GM18498 (cell line): ENCODE results near the gene PPHLN1.
"Not testable (repeated sequence)": the region's sequence is repeated elsewhere in the genome, so short reads cannot be mapped to it uniquely, and the experiment has no call there.

Experiments
- ATAC-seq: cut with Tn5 transposase; IDR thresholded peaks from one replicate; pipeline ENCODE4 v1.9.1; 2021; ENCODE audit warnings: mild to moderate bottlenecking, moderate library complexity; ENCODE audit not compliant: unreplicated experiment

The PPHLN1 gene

DNA sequence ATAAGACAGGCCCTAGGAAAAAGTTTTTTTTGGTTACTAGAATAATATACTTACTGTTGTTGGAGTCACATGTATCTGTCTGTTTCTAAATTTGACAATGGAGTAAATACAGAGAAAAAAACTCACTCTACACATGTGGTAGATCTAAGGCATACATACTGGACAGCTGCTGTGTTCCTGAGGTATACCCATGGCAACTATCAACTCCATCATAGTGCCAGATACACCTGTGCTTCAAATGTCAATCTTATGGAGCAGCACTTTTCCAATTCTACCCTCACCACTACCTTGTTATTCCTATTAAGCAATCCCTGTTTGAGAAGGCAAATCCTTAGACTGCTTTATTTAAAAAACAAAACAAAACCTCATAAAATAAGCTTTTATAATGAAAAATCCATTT, 3.4 kb upstream of the PPHLN1 start:
- no peak for ATAC-seq

DNA sequence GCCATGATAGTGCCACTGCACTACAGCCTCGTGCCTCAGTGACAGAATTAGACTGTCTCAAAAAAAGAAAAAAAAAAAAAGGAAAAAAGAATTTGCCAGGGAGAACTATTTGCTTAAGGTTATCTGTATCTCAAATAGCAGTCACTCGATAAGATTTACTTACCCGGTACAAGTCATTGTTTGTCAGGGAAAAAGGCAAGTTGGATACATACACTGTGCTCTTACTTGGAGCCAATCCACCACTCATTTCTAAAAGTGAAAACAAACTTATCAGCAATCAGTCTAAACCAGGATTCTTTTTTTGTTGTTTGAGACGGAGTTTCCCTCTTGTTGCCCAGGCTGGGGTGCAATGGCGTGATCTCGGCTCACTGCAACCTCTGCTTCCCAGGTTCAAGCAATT, 2.1 kb upstream of the PPHLN1 start:
- no peak for ATAC-seq

DNA sequence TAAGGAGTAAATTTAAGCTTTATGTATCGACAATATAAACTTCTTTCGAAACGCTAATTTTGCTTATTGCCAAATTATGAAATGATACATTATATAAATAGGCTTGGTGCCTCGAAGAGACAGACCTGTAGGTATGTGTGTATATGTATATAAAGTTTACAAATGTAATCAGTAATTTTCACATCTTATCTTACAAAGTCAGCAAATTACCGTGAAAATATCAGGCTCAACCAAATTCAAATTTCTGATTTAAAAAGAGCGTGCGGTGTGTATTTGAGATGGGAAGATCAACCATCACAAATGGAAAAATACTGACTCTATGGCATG, 678 bp upstream of the PPHLN1 start:
- no peak for ATAC-seq

DNA sequence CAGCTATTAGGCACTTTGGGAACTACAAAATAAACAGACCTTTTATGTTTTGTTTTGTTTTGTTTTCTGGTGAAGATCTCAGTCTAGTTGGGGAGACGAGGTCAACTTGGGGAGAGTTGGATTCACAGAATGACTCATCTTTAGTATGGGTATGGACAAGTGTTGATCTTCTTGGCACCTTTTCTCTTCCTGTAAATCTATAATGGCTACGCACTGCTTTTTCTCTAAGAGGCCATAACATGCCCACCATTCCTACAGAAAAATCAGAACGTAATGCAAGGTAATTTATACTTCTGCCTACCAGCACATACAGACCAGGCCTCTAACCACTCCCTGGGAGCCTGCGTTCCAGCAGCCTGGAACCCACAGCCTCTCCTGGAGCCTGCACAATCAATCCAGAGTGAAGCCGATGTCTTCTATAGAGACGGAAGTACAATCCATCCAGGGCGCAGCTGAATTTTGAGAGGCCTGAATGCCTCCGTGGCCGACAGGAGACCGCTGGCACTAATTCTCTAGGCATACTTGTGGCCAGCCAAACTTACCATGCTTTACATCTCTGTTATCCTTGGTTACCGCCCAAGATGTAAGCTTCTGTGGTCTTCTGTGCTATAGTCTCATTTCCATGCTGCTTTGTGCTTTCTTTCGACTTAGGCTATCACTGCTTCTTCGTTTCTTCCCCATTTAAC, 717 bp downstream of the PPHLN1 start:
- peak; percentile 25 for ATAC-seq

DNA sequence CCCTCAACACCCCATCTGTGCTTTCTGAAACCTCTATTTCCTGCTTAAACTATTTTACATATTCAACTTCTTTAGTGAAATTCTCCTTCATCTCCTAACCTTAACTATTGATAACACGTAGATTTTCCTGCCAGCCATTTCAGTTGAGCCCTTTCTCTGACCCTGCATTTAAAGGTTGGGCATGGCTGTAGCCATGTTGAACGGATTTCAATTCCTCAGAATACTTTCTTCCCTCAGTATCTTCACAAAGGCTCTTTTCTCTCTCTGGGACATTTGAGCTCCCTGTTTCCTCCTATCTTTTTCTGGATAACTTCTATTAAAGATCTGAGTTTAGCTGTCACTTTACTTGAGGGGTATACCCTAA, 1.2 kb downstream of the PPHLN1 start:
- ATAC-seq: no peak

DNA sequence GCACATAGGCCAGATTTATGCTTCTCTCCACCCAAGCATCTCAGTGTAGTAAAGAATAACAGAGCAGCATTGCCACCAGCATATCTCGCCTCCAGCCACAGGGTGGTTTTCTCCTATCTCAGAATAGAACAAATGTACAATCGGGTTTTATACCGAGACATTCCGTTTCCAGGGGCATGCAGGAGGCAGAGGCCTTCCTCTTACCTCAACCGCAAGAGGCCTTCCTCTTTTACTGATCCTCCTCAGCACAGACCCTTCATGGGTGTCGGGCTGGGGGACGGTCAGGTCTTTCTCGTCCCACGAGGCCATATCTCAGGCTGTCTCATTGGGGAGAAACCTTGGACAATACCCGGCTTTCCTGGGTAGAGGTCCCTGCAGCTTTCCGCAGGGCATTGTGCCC, 4.1 kb downstream of the PPHLN1 start:
- not testable (repeated sequence) for ATAC-seq

DNA sequence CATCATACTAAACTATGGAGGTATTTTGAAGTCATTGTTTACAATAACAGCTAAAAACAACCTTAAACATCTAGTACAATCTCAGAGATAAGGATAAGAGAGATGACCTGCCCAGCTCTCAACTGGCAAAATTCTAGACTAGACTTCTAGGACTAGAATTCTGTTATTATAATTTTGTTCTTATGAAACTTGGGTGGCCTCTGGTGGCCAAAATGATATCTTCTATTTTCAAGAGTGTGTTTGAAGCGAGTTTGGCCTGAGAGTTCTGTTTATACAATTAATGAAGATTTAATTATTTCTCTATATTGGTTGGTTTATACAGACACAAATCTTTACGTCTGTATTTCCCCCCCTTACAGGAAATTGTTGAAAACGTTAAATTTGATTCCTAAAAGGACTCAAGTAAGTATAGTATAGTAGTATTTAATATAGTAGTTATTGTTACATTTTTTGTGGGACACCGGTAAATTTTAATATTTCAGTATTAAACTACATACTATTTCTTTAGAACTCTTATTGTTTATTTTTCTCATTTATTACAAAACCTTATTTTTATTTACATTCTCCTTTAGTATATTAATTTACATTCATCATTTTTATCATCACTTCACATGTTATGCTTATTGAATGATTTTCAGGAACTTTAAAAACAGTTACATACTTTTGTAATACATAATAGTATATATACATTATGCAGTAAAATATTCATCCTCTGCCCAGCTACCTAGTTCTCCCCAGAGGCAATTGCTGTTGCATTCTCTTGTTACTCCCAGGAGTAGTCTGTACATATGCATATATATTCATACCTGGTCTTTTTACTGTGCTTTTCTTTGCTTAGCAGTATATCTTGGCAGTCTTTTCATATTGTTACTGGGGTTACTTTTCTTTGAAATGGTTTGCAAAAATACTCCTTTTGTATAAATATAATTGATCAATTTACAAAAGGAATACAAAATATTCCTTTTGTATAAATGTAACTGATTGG, 6.6 kb downstream of the PPHLN1 start:
- peak; percentile 79 for ATAC-seq

DNA sequence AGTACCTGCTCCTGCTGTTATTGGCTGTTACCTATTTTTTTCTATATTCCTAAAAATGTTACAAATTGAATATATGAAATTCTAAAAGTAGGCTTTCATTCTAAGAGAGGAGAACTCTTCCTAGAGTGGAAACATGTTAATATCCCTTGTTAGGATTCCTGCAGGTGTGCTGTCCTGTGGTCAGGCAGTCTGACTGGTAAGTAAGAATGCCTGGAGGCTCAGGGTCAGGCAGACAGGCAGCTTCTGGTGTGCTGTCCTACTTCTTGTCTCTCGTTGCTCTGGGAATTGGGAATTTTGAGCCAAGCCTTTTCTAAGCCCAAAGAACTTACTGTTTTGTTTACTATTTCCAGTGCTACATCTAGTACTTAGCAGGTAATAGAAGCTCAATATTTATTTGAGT, 10.3 kb downstream of the PPHLN1 start:
- no peak for ATAC-seq

DNA sequence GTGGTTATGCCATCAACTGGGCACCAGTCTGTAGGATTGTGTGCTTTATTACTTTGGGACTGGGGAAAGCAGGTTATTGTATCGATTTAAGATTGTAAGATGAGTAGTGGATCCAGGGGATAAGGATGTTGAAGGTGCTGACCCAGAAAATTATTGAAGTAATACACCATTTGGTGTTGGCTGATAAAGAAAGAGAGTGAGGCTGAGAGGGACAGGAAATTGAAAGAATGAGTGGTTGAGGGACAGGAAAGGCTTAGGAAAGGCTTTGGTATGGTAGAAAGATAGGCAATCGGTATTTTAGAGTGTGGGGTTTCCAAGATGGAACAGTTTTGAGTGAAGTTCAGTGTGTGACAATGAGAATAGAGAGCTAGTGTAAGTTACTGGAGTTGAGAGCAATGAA, 12.3 kb downstream of the PPHLN1 start:
- ATAC-seq: no peak

DNA sequence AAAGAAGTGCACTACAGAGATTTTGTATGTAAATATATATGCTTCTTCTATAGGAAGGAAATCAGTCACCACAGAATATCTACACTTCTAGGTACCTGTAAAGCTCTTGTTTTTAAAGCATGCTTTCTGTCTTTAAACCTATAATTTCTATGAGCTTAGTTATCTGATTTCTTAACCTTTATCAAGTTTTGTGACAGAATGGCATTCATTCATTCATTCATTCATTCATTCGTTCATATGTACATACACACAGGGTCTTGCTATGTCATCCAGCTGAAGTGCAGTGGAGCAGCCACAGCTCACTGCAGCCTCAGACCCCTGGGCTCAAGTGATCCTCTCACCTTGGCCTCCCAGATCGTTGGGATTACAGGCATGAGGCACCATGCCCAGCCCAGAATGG, 16.1 kb downstream of the PPHLN1 start:
- ATAC-seq: no peak

DNA sequence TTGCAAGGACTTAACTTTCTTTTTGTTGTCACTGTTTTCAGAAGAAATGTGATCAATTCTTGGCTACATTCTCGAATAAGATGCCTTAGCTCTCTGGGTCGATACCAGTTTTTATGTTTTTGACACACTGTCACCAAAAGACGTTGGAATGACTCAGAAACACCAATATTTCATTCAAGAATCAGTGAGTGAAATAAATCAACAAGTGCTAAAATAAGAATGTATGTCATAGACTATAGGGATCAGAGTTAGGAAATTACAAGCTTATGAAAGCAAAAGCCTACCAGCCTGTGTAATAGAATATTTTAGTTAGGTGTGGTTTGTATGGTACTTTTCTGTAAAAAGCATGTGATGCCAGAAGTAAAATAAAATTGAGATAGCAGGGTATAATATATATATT, 17.8 kb downstream of the PPHLN1 start:
- ATAC-seq: no peak

DNA sequence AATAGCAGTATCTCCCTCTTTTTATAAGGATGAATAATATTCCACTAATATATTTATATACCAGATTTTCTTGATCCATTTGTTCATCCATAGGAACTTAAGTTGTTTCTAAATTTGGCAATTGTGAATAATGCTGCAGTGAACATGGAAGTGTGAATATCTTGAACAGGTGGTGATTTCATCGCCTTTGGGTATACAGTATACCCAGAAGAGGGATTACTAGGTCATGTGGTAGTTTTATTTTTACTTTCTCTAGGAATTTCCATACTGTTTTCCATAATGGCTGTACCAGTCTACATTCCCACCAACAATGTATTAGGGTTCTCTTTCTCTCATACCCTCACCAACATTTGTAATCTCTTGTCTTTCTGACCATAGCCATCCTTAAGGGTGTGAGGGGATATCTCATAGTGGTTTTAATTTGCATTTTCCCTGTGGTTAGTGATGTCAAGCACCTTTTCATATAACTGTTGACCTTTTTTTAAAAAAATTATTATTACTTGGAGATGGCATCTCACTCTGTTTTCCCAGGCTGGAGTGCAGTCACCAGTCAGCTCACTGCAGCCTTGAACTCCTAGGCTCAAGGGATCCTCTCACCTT, 20.5 kb downstream of the PPHLN1 start:
- no peak for ATAC-seq

DNA sequence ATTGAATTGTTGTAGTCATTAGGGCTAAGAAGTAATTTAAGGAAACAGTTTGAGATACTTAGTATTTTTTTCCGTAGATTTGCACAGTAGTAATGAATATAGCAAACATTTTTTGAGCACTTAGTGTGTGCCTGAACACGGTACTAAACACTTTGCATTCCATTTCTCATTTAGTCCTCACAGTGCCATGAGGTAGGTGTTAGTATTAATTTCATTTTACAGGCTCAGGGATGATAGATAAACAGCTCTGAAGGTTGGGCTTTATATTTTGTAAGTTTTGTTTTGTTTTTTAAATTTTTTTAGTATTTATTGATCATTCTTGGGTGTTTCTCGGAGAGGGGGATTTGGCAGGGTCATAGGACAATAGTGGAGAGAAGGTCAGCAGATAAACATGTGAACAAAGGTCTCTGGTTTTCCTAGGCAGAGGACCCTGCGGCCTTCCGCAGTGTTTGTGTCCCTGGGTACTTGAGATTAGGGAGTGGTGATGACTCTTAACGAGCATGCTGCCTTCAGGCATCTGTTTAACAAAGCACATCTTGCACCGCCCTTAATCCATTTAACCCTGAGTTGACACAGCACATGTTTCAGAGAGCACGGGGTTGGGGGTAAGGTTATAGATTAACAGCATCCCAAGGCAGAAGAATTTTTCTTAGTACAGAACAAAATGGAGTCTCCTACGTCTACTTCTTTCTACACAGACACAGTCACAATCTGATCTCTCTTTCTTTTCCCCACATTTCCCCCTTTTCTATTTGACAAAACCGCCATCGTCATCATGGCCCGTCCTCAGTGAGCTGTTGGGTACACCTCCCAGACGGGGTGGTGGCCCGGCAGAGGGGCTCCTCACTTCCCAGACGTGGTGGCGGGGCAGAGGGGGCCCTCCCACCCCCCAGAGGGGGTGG, 23.4 kb downstream of the PPHLN1 start:
- not testable (repeated sequence) for ATAC-seq

DNA sequence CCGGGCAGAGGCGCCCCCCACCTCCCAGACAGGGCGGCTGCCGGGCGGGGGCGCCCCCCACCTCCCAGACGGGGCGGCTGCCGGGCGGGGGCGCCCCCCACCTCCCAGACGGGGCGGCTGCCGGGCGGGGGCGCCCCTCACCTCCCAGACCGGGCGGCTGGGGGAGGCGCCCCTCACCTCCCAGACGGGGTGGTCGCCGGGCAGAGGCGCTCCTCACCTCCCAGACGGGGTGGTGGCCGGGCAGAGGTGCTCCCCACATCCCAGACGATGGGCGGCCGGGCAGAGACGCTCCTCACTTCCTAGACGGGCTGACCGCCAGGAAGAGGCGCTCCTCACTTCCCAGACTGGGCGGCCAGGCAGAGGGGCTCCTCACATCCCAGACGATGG, 24.0 kb downstream of the PPHLN1 start:
- not testable (repeated sequence) for ATAC-seq

DNA sequence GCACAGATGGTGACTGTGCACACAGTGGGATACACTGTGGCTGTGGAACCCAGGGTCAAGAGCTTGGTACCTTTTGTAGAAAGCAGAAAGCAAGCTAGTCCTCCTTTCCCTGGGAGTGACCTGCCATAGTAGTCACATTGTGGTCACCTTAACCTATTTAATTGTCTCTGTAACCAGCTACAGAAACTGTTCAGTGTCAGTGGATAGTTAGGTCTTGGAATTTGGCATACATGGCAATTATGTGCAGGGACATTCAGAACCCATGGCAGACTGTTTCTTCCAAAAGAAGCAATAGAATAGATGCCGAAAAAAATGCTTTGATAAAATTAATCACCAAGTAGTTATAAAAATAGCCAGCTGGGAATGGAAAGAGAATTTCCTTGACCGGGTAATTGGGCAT, 30.4 kb downstream of the PPHLN1 start:
- no peak for ATAC-seq

DNA sequence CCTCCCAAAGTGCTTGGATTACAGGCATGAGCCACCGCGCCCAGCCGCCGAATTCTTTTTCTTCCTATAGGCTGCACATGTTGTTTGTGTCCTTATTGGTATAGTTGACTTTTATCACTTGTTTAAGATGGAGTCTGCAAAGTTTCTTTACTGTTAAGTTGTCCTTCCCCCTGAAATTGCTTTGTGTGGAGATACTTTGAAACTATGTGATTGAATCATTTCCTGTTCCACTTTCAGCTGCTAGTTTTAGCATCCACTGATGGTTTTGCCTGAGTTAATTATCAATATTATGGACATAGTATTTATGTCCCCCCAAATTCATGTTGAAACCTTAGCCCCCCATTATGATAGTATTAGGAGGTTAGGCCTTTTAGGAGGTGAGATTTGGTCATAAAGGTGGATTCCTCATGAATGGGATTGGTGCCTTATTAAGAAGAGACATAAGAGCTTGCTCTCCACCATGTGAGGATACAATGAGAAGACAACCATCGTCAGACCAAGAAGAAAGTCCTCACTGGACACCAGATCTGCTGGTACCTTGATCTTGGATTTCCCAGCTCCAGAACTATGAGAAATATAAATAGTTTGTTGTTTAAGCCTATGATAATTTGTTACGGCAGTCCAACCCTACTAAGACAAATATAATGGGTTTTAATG, 34.9 kb downstream of the PPHLN1 start:
- peak; percentile 76 for ATAC-seq

DNA sequence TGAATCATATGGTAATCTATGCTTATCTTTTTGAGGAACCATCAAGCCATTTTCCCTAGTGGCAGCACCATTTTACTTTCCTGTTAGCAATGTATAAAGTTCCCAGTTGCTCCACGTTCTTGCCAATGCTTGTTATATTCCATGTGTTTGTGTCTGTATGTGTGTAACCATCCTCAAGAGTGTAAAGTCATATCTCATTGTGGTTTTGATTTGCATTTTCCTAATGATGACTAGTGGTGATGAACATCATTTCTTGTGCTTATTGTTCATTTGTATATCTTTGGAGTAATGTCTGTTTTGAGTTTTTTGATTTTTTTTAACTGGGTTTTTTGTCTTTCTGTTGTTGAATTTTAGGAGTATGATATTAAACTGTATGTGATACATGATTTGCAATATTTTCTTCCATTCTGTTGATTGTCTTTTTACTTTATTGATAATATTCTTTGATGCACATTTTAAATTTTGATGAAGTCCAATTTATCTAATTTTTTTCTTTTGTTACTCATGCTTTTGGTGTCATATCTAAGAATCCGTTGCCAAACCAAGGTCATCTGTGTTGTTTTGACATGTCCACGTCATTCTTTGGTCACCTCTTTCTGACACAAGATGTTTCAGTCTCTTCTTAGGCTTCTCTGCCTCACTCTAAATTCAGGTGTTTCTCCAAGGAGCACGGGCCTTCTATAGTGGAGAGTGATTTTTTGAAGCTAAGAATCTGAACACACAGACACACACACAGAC, 36.1 kb downstream of the PPHLN1 start:
- ATAC-seq: no peak

DNA sequence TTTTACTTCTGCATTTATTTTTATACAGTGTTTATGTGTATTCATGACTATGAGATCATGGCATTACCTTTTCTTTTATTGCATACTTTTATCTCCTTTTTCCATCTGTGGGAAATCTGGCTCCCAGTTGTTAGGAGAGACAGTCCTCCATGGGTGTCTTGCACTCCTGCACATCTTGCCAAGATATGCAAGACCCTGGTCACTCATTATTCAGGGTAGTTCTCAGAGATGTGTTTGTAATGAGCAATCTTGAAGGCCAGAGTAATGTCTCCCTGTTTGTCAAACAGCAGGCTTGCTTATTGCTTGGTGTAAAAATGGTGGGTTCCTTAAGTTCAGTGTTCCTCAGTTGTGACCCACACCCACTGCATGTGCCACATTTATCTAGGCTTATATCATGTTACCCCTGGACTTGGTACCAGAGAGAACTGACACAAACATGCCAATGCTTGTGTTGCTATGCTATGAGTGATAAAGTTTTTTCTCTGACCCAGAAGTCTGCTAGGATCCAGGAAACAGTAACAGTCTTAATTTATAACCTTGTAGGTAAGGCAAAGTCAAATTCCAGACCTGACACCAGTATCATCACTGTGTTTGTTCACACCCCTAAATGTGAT, 36.8 kb downstream of the PPHLN1 start:
- no peak for ATAC-seq

DNA sequence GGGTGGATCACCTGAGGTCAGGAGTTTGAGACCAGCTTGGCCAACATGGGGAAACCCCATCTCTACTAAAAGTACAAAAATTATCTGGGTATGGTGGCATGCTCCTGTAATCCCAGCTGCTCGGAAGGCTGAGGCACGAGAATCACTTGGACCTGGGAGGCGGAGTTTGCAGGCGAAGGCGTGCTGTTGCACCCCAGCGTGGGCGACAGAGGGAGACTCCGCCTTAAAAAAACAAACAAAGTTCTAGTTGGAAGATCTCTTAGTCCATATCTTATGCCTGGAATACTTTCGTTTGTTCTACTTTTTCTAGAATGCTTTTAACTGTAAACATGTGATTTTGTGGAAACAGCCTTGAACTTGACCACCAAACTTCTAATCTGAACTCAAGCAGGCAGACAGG, 38.7 kb downstream of the PPHLN1 start:
- no peak for ATAC-seq
